ENCODE data around the gene MAML2. TPM values are rescaled to one million over a fixed set of nuclear protein-coding genes. Genes with fewer than 3 reads are reported as not detected.

MAML2 gene
- total and polyA plus RNA-seq, 2 of the 8 experiments (the other 6 are each of a cell fraction or from before 2014, with no cell fraction given): 3.8 to 6.6 TPM

GRCh38 chr11:96221244-96222070 is 121.5 kb downstream of the MAML2 start:
- no peaks in the 10 kb centered on the region for H4K20me1 ChIP-seq (replicated peaks in 1 of 2; ENCODE audit: control insufficient read depth in 1 of 2, insufficient read depth in 2 of 2, low read length in 2 of 2)
- no peak overlapping the region for H2BK12ac ChIP-seq (ENCODE audit: low read depth, low read length)
- CTCF ChIA-PET (ENCODE audit: partially characterized antibody): no interaction called here
- no peaks in the 10 kb centered on the region for H3K27me3 ChIP-seq (replicated peaks in 1 of 4; ENCODE audit: control insufficient read depth in 3 of 4, extremely low read depth in 1 of 4, insufficient read depth in 3 of 4, low read length in 3 of 4)
- FAIRE-seq: no peak
- no peak overlapping the region for H3K18ac ChIP-seq (ENCODE audit: extremely low read depth, low read length)
- H3K79me1 ChIP-seq (ENCODE audit: low read depth, low read length): no peaks in the 10 kb centered on the region
- H4K5ac ChIP-seq (ENCODE audit: insufficient read length, low read depth, low read length): no peak overlapping the region
- DNase-seq (ENCODE audit: low read depth in 1 of 2, low spot score in 2 of 2): no peak
- no peaks in the 10 kb centered on the region for H3K9me3 ChIP-seq (ENCODE audit: insufficient read depth in 2 of 2, low read depth in 1 of 2, low read length in 1 of 2)
- peaks cover 0 to 4% (median 1%) of the 10 kb centered on the region in 4 experiments; a peak in 2 of 7 replicates for H3K4me1 ChIP-seq (replicated peaks in 1 of 4; ENCODE audit: control insufficient read depth in 3 of 4, insufficient read depth in 4 of 4, low read length in 3 of 4)
- H3K36me3 ChIP-seq (ENCODE audit: control insufficient read depth in 2 of 4, insufficient read depth in 4 of 4, low read length in 3 of 4): no peaks in the 10 kb centered on the region
- H3K14ac ChIP-seq (ENCODE audit: insufficient read length): no peak overlapping the region
- H4K8ac ChIP-seq (ENCODE audit: extremely low read depth, insufficient read depth, low read length): no peak overlapping the region
- no peak overlapping the region for H3K23ac ChIP-seq (ENCODE audit: insufficient read length)
- POLR2A ChIA-PET (ENCODE audit: partially characterized antibody): no interaction called here
- H2BK120ac ChIP-seq (replicated peaks; ENCODE audit: low read depth, low read length): no peak overlapping the region
- H2BK5ac ChIP-seq (ENCODE audit: low read depth, low read length): no peak overlapping the region
- H3K4ac ChIP-seq (replicated peaks; ENCODE audit: insufficient read length, low read depth, low read length): no peak overlapping the region
- WGBS, 2 experiments (ENCODE audit: extremely low coverage in 1 of 2, insufficient coverage in 1 of 2, insufficient read length in 1 of 2, insufficient replicate concordance in 2 of 2, low coverage in 1 of 2, low lambda C conversion rate in 2 of 2, missing lambda C conversion rate in 1 of 2): 85% methylated on average over 4 of the region's 4 CpGs; no CpG with 5 or more reads in 1 of the 2 experiments
- peak overlapping the region; percentile 83; the same call in 1 of the 2 replicates for H2BK15ac ChIP-seq (ENCODE audit: low read length)
- H4K91ac ChIP-seq (replicated peaks; ENCODE audit: insufficient read length, low read length): no peak overlapping the region
- H3K79me2 ChIP-seq (ENCODE audit: control insufficient read depth in 1 of 2, insufficient read depth in 2 of 2, low read length in 2 of 2): no peaks in the 10 kb centered on the region
- H3K56ac ChIP-seq (replicated peaks; ENCODE audit: insufficient read length, low read depth, low read length): no peak overlapping the region
- no peaks in the 10 kb centered on the region for H3K23me2 ChIP-seq (ENCODE audit: low read depth, low read length)
- no peak overlapping the region for H2AFZ ChIP-seq (ENCODE audit: low read length)
- H3K27ac ChIP-seq (ENCODE audit: low read depth, low read length): no peak overlapping the region
- TF ChIP-seq CBX8 (IDR thresholded peaks at IDR 0.05; ENCODE audit: borderline replicate concordance, low read depth, low read length): no peak
- TF ChIP-seq KDM5A (IDR thresholded peaks at IDR 0.05; ENCODE audit: low read length): no peak
- TF ChIP-seq HDAC2 (IDR thresholded peaks at IDR 0.05; ENCODE audit: borderline replicate concordance in 1 of 2, low read depth in 2 of 2, low read length in 2 of 2): no peak
- TF ChIP-seq SIRT6 (IDR thresholded peaks at IDR 0.05; ENCODE audit: low read length): no peak
- H3K4me3 ChIP-seq (ENCODE audit: extremely low read depth in 1 of 4, insufficient read depth in 2 of 4, low read depth in 3 of 4, low read length in 4 of 4): no peak overlapping the region
- no peak overlapping the region for H3K9ac ChIP-seq (replicated peaks in 1 of 4; ENCODE audit: extremely low read depth in 1 of 4, low read depth in 3 of 4, low read length in 3 of 4)
- no peak overlapping the region for H3K4me2 ChIP-seq (ENCODE audit: insufficient read depth in 1 of 2, low read depth in 2 of 2, low read length in 2 of 2)
- H2AK5ac ChIP-seq (ENCODE audit: low read depth, low read length): no peak overlapping the region
- no peak overlapping the region for H2BK20ac ChIP-seq (ENCODE audit: low read length)
